SU-DHL-6 (cell line): ENCODE results near the gene UTF1.

Experiments used
- H2AFZ ChIP-seq: fragments of 200-600 bp; sonication (generic); 2 replicates; pipeline ENCODE4 v1.6.1; 2014; ENCODE audit warnings: low read depth, mild to moderate bottlenecking, moderate library complexity, mixed read lengths, antibody characterized with exemption, low read length; ENCODE audit not compliant: severe bottlenecking
- H3F3A ChIP-seq: fragments of 200-600 bp; shearing (Covaris generic); 2 replicates; pipeline ENCODE4 v1.6.0; 2016; ENCODE audit warnings: antibody characterized with exemption, mild to moderate bottlenecking; ENCODE audit not compliant: insufficient read depth
- H3K27ac ChIP-seq: fragments of 200-600 bp; sonication (generic); 2 replicates; pipeline ENCODE4 v1.5.1; 2016; ENCODE audit warnings: low read depth, mild to moderate bottlenecking, low read length, moderate library complexity, mixed read lengths
- H3K27me3 ChIP-seq: fragments of 200-600 bp; sonication (generic), shearing (Covaris generic); 2 replicates; pipeline ENCODE4 v1.6.0; 2014; ENCODE audit warnings: mild to moderate bottlenecking, low read length
- H3K36me3 ChIP-seq: fragments of 200-600 bp; sonication (generic); 2 replicates; pipeline ENCODE4 v1.6.1; 2014; ENCODE audit warnings: mild to moderate bottlenecking, low read length, mixed read lengths
- H3K4me2 ChIP-seq: fragments of 300-600, 200-600 bp; shearing (Covaris generic), sonication (generic); 2 replicates; pipeline ENCODE4 v1.6.0; 2014; ENCODE audit warnings: low read length, low read depth, mild to moderate bottlenecking; ENCODE audit not compliant: poor library complexity, severe bottlenecking
- H3K4me3 ChIP-seq: fragments of 200-600 bp; sonication (generic); 2 replicates; pipeline ENCODE4 v1.5.1; 2014; ENCODE audit warnings: antibody characterized with exemption, low read length, mild to moderate bottlenecking, mixed read lengths; ENCODE audit not compliant: insufficient read depth, poor library complexity, severe bottlenecking
- H3K79me2 ChIP-seq: fragments of 200-600 bp; sonication (generic); 2 replicates; pipeline ENCODE4 v1.6.1; 2014; ENCODE audit warnings: mild to moderate bottlenecking, low read length, moderate library complexity; ENCODE audit not compliant: insufficient read depth
- H3K9ac ChIP-seq: fragments of 200-600 bp; sonication (generic); 2 replicates; pipeline ENCODE4 v1.7.0; 2014; ENCODE audit warnings: mild to moderate bottlenecking, low read length
- H3K9me2 ChIP-seq: fragments of 200-600 bp; sonication (generic); replicated peaks from 2 replicates; pipeline ENCODE4 v1.6.1; 2014; ENCODE audit warnings: low read length; ENCODE audit not compliant: insufficient read depth
- H3K9me3 ChIP-seq: fragments of 200-600 bp; sonication (generic); 2 replicates; pipeline ENCODE4 v1.6.1; 2014; ENCODE audit warnings: low read length, mixed read lengths; ENCODE audit not compliant: insufficient read depth
- H4K20me1 ChIP-seq: fragments of 200-600 bp; sonication (generic); 2 replicates; pipeline ENCODE4 v1.6.1; 2014; ENCODE audit warnings: low read depth, mild to moderate bottlenecking, antibody characterized with exemption, low read length, moderate library complexity, mixed read lengths
- CTCF ChIP-seq: fragments of 200-600 bp; sonication (generic); IDR thresholded peaks from one replicate; pipeline ENCODE4 v1.5.1; 2017; ENCODE audit warnings: antibody characterized with exemption, mild to moderate bottlenecking, low read length, moderate library complexity; ENCODE audit not compliant: insufficient read depth, poor library complexity, severe bottlenecking
- EZH2phosphoT487 ChIP-seq: fragments of 200-600 bp; sonication (generic), shearing (Covaris generic); conservative IDR thresholded peaks from 2 replicates; pipeline ENCODE4 v1.6.1; 2018; ENCODE audit warnings: mild to moderate bottlenecking, antibody characterized with exemption, low read length, moderate library complexity, mixed read lengths

The UTF1 gene

GRCh38 chr10:133266056-133266795 is 36.2 kb downstream of the UTF1 start:
- Histone ChIP-seq H3F3A (0 out of 2 replicates have a peak, but pooled peaks cover 5% of the 10 kb centered on the region), H3K4me2 (no peak overlapping the region), H2AFZ (no peak overlapping the region), H3K9ac (no peak overlapping the region), H3K4me3 (no peak overlapping the region), H3K9me3 (no peaks in the 10 kb centered on the region), H3K79me2 (no peaks in the 10 kb centered on the region), H3K27ac (no peak overlapping the region), H3K36me3 (no peaks in the 10 kb centered on the region), H3K27me3 (no peaks in the 10 kb centered on the region), H4K20me1 (no peaks in the 10 kb centered on the region), H3K9me2 (no peaks in the 10 kb centered on the region)
- TF ChIP-seq CTCF (no peak), EZH2phosphoT487 (no peak)

DNA sequence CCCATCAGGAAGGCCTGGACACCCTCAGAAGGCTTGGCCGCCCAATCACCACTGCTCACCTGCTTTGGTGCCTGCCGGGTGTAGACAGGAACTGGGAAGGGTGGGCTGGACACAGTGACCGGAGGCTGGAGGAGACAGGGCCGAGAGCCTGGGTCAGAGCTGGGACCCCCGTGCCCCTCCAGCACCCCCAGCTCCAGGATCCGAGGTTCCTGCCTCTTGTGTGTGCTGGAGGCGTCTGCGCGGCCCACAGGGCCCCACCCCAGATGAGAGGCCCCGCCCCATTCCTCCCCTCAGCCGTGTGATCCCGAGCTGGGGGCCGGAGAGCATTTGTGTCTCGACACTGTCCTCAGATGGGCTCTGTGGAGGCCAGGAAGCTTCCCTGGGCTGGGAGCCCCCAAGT is 37.3 kb downstream of the UTF1 start:
- Histone ChIP-seq H2AFZ (no peak overlapping the region), H3K9ac (no peak overlapping the region), H3K4me3 (no peak overlapping the region), H3K27me3 (no peaks in the 10 kb centered on the region), H3K36me3 (no peaks in the 10 kb centered on the region), H3F3A (0 out of 2 replicates have a peak, but pooled peaks cover 2% of the 10 kb centered on the region), H3K79me2 (no peaks in the 10 kb centered on the region), H3K4me2 (no peak overlapping the region), H3K9me2 (no peaks in the 10 kb centered on the region), H3K27ac (no peak overlapping the region), H3K9me3 (no peaks in the 10 kb centered on the region), H4K20me1 (no peaks in the 10 kb centered on the region)
- TF ChIP-seq EZH2phosphoT487 (no peak), CTCF (no peak)

GRCh38 chr10:133267829-133268228 is 37.8 kb downstream of the UTF1 start:
- H3K4me2 ChIP-seq: no peak overlapping the region
- no peaks in the 10 kb centered on the region for H3K79me2 ChIP-seq
- TF ChIP-seq EZH2phosphoT487: no peak
- no peak for TF ChIP-seq CTCF
- H3K4me3 ChIP-seq: no peak overlapping the region
- no peaks in the 10 kb centered on the region for H3K9me3 ChIP-seq
- H4K20me1 ChIP-seq: no peaks in the 10 kb centered on the region
- H2AFZ ChIP-seq: no peak overlapping the region
- H3F3A ChIP-seq: no peaks in the 10 kb centered on the region
- no peaks in the 10 kb centered on the region for H3K9me2 ChIP-seq
- H3K36me3 ChIP-seq: no peaks in the 10 kb centered on the region
- H3K27ac ChIP-seq: no peak overlapping the region
- H3K27me3 ChIP-seq: no peaks in the 10 kb centered on the region
- no peak overlapping the region for H3K9ac ChIP-seq
